Stimulated activated CD8-positive, alpha-beta memory T cell treated with anti-CD3 and anti-CD28 coated beads, Interleukin-7, amount 100 ng/mL, for 24 hours (primary cell): ENCODE results near the gene SETMAR.
"Not testable (repeated sequence)": the region's sequence is repeated elsewhere in the genome, so short reads cannot be mapped to it uniquely, and the experiment has no call there.

ENCODE experiments used
- DNase-seq: peaks from one replicate; pipeline ENCODE4 v3.0.0-alpha.2; 2020; ENCODE audit warnings: low read depth

SETMAR gene

GRCh38 chr3:4303187-4304123 lies at the start of gene SETMAR:
TSS of gene SETMAR (plus strand) at chr3:4303369. CDS start at chr3:4303371, 2 bp downstream.
- peak; percentile 68 for DNase-seq

GRCh38 chr3:4261406-4261805 lies 41.8 kb upstream of the SETMAR start:
- no peak for DNase-seq

GRCh38 chr3:4264040-4264439 lies 39.1 kb upstream of the SETMAR start:
- DNase-seq, result no peak

- DNase-seq, result no peak
These were observed 32.4 kb upstream of the SETMAR start for GRCh38 chr3:4270720-4271119.

- DNase-seq, result no peak
These were observed 31.3 kb upstream of the SETMAR start for GRCh38 chr3:4271834-4272233.

GRCh38 chr3:4279516-4280105 lies 23.6 kb upstream of the SETMAR start:
- no peak for DNase-seq

GRCh38 chr3:4281991-4282390 lies 21.2 kb upstream of the SETMAR start:
- DNase-seq, result no peak

GRCh38 chr3:4284865-4285264 lies 18.3 kb upstream of the SETMAR start:
- DNase-seq, result no peak

GRCh38 chr3:4289044-4289443 lies 14.1 kb upstream of the SETMAR start:
- DNase-seq, result no peak

- DNase-seq, result no peak
These were observed 12.8 kb upstream of the SETMAR start for GRCh38 chr3:4290272-4290893.

- no peak for DNase-seq
These were observed 10.9 kb upstream of the SETMAR start for GRCh38 chr3:4292301-4292700.

GRCh38 chr3:4294616-4295327 lies 8.4 kb upstream of the SETMAR start:
- no peak for DNase-seq

GRCh38 chr3:4296454-4296853 lies 6.7 kb upstream of the SETMAR start:
- DNase-seq, result not testable (repeated sequence)

- no peak for DNase-seq
These were observed 5.7 kb upstream of the SETMAR start for GRCh38 chr3:4297486-4297885.

- no peak for DNase-seq
These were observed 422 bp upstream of the SETMAR start for GRCh38 chr3:4302747-4303146.

- DNase-seq, result not testable (repeated sequence)
These were observed 2.0 kb downstream of the SETMAR start for GRCh38 chr3:4305210-4305609.

GRCh38 chr3:4306091-4306490 lies 2.9 kb downstream of the SETMAR start:
- no peak for DNase-seq

GRCh38 chr3:4306860-4307259 lies 3.7 kb downstream of the SETMAR start:
- no peak for DNase-seq

GRCh38 chr3:4309491-4310128 lies 6.4 kb downstream of the SETMAR start:
- no peak for DNase-seq

- no peak for DNase-seq
These were observed 7.8 kb downstream of the SETMAR start for GRCh38 chr3:4310971-4311370.

- no peak for DNase-seq
These were observed 8.3 kb downstream of the SETMAR start for GRCh38 chr3:4311496-4311895.
